Right atrium auricular region (tissue), 2 donors: ENCODE measurements around the gene SBK3. TPM values are rescaled to one million over a fixed set of nuclear protein-coding genes. Genes with fewer than 3 reads are reported as not detected.

Source experiments
- DNase-seq: peaks from one replicate; pipeline ENCODE4 v3.0.0-alpha.2; 2019; ENCODE audit warnings: low spot score
- H3K27ac ChIP-seq, 2 donors: fragments of 200-600 bp; sonication (generic); 1 replicate in 1 of 2; 2 replicates in 1 of 2; pipeline ENCODE4 v1.5.1; 2016 to 2019
- H3K27me3 ChIP-seq, 2 donors: fragments of 200-600 bp; sonication (generic); one replicate each; pipeline versions ENCODE4 v1.5.1 to v1.6.0; 2017 to 2019
- H3K36me3 ChIP-seq: fragments of 200-600 bp; sonication (generic); one replicate; pipeline ENCODE4 v1.5.1; 2016
- H3K4me1 ChIP-seq, 2 donors: fragments of 200-600 bp; sonication (generic); one replicate each; pipeline versions ENCODE4 v1.5.1 to v1.6.0; 2017 to 2019
- H3K4me3 ChIP-seq, 2 donors: fragments of 200-600 bp; sonication (generic); 1 replicate in 1 of 2; 2 replicates in 1 of 2; pipeline ENCODE4 v1.5.1; 2017 to 2019; ENCODE audit warnings: mild to moderate bottlenecking in 1 of 2, moderate library complexity in 1 of 2
- H3K9me3 ChIP-seq, 2 donors: fragments of 200-600 bp; sonication (generic); one replicate each; pipeline ENCODE4 v1.5.1; 2019
- total RNA-seq, 2 donors: library from RNA; depleted of rRNA; stranded (reverse); fragments of >200 nt; gene quantifications; one replicate each; pipeline ENCODE4 v1.1.0, GENCODE V29; 2016
- TF ChIP-seq, protein P1 (sequence below), 2 donors: fragments of 200-600 bp; sonication (generic); IDR thresholded peaks; one replicate each; pipeline ENCODE4 v1.5.1; 2019; ENCODE audit warnings: antibody characterized with exemption in 2 of 2

The SBK3 gene
- total RNA-seq, 2 donors from 2014 or later = 97.5 to 103 TPM

DNA sequence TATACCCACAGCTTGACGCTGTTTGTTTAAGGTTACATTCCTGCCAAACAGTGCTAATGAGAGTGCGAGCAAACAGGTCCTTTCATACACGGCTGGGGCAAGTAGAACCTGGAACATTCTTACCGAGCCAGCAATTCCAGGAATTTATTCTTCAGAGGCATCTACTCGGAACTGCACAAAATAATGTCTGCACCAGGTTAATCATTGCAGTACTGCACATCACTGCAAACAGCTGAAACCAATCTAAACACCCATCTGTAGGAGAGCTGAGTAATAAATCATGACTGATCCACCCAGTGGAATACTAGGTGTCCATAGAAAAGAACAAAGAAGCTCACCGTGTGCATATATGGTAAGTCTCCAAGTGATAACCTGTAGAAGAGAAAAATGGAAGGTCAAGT lies 36.5 kb upstream of the SBK3 start:
- TF ChIP-seq, protein P1, sequence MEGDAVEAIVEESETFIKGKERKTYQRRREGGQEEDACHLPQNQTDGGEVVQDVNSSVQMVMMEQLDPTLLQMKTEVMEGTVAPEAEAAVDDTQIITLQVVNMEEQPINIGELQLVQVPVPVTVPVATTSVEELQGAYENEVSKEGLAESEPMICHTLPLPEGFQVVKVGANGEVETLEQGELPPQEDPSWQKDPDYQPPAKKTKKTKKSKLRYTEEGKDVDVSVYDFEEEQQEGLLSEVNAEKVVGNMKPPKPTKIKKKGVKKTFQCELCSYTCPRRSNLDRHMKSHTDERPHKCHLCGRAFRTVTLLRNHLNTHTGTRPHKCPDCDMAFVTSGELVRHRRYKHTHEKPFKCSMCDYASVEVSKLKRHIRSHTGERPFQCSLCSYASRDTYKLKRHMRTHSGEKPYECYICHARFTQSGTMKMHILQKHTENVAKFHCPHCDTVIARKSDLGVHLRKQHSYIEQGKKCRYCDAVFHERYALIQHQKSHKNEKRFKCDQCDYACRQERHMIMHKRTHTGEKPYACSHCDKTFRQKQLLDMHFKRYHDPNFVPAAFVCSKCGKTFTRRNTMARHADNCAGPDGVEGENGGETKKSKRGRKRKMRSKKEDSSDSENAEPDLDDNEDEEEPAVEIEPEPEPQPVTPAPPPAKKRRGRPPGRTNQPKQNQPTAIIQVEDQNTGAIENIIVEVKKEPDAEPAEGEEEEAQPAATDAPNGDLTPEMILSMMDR (IDR thresholded peaks at IDR 0.05) = no peak
- Histone ChIP-seq H3K27me3 (no peaks in the 10 kb centered on the region), H3K4me3 (no peak overlapping the region), H3K4me1 (peaks cover 0 to 28% of the 10 kb centered on the region in 2 donors), H3K36me3 (peaks cover 10% of the 10 kb centered on the region), H3K9me3 (no peaks in the 10 kb centered on the region), H3K27ac (no peak overlapping the region)
- no peak for DNase-seq

DNA sequence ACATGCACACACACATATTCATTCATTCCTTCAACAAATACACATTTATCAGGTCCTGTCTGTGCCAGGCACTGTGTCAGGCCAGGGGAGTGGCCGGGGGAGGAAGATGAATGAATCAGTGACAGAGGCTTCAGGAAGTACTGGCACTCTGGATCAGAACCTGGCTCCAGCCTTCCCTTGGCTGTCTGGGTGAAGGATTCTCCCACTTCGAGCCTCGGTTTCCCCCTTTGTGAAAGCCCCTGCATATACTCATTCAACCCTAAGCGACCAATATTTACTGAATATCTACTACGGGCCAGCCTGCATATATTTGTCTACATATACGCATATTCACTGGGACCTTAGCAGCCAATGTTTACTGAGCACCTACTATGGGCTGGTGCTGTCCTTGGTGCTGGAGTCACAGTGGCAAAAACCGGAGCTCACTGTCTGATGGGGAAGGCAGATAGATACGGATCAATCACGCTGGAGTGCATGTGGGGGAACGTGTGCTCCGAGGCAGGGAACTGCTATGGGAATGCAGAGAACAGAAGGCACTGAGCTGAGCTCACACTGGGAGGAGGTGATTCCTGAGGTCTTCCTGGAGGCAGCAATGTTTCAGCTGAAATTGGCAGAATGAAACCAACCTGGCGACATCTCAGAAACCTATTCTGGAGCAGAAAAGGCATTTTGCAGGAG lies 35.9 kb upstream of the SBK3 start:
- Histone ChIP-seq H3K27ac (peak overlapping the region; percentile 91 to 97), H3K9me3 (no peaks in the 10 kb centered on the region), H3K36me3 (peaks cover 10% of the 10 kb centered on the region), H3K4me3 (peak overlapping the region; percentile 83 to 96), H3K27me3 (no peaks in the 10 kb centered on the region), H3K4me1 (peaks cover 0 to 22% of the 10 kb centered on the region in 2 donors)
- TF ChIP-seq, protein P1 (IDR thresholded peaks at IDR 0.05) = no peak
- DNase-seq = no peak

DNA sequence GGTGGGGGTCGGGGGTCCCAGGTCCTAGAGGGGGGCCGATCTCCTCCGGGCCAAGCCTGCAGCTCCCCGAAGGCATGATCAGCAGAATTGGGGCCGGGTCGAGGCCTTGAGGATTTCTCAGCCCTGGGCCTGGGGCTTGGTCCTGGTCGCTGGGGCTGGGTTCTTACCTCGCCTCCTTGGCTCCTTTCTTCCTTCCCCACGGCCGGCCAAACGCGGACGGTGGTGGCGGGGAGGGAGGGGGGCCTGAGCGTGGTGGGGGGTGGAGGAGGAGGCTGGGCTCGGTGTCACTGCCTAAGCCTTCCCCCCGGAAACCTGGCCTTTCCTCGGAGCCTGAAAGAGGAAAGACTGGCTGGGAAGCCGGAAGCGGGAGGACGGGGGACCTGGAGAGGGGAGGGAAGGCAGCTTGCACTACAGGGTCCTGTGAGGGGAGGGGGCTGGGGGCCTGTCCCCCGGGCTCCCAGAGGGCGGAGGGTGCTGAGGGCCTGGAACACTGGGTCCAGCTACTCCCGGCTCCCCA lies 35.3 kb upstream of the SBK3 start, which contains the start of gene ZNF579:
TSS of gene ZNF579 (minus strand) at position 221 of the 517 bp plus-strand sequence. CDS start 1,209 bp downstream, outside the sequence.
- no peaks in the 10 kb centered on the region for H3K9me3 ChIP-seq
- H3K4me1 ChIP-seq = peaks cover 0 to 16% of the 10 kb centered on the region in 2 donors
- peaks cover 10% of the 10 kb centered on the region for H3K36me3 ChIP-seq
- peak within 1 kb of the TSS; percentile 91 to 97 for H3K27ac ChIP-seq
- H3K27me3 ChIP-seq = no peaks in the 10 kb centered on the region
- TF ChIP-seq, protein P1 (IDR thresholded peaks at IDR 0.05) = no peak
- peak; percentile 82 for DNase-seq
- H3K4me3 ChIP-seq = peak within 1 kb of the TSS; percentile 83 to 96

DNA sequence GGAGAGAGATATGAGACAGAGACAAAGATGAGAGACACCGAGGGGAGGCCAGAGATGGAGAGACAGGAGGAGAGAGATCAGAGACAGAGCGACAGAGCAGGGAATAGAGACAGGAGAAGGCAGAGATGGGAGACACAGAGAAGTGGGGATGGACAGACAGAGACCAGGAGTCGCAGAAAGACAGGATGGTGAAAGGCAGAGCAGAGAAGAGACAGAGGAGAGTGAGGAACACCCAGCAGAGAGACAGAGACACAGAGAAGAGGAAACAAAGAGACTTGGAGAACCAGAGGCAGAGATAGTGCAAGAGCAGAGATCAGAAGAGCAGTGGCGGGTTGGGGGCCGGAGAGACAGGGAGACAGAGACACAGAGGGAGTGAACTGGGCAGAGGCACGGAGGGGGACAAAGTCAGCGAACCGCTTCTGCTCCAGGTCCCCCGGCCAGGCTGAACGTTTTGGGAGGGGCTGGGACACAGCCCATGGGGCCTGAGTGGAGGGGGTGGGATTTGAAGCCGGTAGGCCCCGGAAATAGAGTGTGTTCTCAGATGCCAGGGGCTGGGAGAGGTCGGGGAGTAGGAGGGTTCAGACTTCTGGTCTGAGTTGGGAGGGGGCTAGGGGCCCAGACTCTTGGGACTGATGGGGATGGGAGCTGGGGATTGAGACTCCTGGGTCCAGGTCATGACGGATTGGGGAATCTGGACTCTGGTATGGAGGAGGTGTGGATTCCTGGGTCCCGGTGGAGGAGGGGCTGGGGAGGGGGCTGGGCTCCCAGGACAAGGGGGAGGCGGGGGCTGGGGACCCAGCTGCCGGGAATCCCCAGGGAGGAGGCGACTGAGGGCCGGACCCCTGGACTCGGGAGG lies 34.7 kb upstream of the SBK3 start:
- no peaks in the 10 kb centered on the region for H3K27me3 ChIP-seq
- H3K9me3 ChIP-seq = no peaks in the 10 kb centered on the region
- peaks cover 10% of the 10 kb centered on the region for H3K36me3 ChIP-seq
- DNase-seq = no peak
- peaks cover 0 to 12% of the 10 kb centered on the region in 2 donors for H3K4me1 ChIP-seq
- H3K27ac ChIP-seq = peak overlapping the region; percentile 91 to 97
- H3K4me3 ChIP-seq = peak overlapping the region; percentile 83 to 96
- TF ChIP-seq, protein P1 (IDR thresholded peaks at IDR 0.05) = no peak

DNA sequence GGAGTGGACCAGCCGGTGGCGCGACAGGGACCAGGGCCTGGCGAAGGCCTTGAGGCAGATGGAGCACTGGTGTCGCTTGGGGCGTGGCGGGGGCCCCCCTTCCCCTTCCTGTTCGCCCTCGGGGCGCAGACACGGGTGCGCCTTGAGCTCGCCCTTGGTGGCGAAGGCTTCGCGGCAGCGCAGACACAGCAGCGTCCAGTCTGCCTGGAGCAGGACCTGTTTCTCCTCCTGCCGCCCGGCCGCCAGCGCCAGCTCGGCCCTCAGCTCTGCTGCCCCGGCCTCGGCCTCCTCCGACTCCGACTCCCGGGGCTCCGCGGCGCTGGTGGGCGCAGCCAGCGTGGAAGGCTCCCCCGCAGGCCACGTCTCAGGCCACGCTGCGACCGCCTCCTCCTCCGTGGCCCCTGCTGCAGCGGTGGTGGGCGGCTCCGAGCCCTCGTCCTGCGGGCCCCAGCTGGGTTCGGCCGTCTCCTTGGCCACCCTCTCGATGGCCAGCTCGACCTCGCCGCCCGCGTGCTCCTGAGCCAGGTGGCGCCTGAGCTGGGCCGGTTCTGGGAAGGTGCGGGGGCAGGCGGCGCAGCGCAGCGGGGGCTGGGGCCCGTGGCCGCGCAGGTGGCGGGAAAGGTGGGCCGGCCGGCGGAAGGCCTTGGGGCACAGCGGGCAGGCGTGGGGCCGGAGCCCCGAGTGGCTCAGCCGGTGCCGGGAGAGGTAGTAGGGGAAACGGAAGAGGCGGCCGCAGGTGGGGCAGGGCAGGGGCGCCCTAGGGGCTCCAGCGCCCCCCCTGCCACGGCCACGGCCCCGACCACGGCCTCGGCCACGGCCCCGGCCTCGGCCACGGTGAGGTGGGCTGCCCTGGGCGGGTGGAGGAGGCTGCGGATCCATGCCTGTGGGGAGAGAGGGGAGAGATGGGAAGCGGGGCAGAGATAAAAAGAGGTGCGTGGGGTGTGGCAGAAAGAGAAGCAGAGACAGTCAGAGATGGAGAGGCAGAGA lies 33.7 kb upstream of the SBK3 start:
- H3K4me1 ChIP-seq = peaks cover 0 to 12% of the 10 kb centered on the region in 2 donors
- no peaks in the 10 kb centered on the region for H3K27me3 ChIP-seq
- peak overlapping the region in 1 of 2 donors; percentile 97 for H3K27ac ChIP-seq
- H3K9me3 ChIP-seq = no peaks in the 10 kb centered on the region
- peaks cover 10% of the 10 kb centered on the region for H3K36me3 ChIP-seq
- TF ChIP-seq, protein P1 (IDR thresholded peaks at IDR 0.05) = no peak
- DNase-seq = no peak
- H3K4me3 ChIP-seq = peak overlapping the region; percentile 83 to 96
